NCI-H1930 (cell line): ENCODE results near the gene CORO1C.
"Not testable (repeated sequence)": the region's sequence is repeated elsewhere in the genome, so short reads cannot be mapped to it uniquely, and the experiment has no call there.

Experiments used
- DNase-seq, 2 experiments: peaks; one replicate each; lab custom pipeline; 2025; lab: John Stamatoyannopoulos, UW

Gene CORO1C

DNA sequence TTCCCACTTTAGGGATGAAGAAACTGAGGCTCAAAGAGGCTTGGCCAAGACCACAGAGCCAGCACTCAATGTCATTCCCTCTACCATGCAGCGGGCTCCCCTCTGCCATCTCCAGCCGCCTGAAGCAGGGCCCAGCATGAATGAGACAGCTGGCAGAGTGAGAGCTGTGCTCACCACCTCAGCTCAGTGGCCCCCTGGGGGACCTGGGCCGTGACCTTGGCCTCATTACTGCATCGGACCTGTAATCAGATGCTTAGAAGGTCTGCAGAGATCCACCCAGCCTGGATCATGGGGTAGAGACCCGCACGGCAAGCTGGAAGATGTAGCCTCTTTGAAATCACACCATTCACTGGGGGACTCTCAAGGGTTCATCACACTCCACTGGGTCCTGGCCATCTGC is 22.7 kb upstream of the CORO1C start:
- DNase-seq = no peak

GRCh38 chr12:108752387-108752786 is 21.1 kb upstream of the CORO1C start:
- no peak for DNase-seq

GRCh38 chr12:108751821-108752220 is 20.5 kb upstream of the CORO1C start:
- no peak for DNase-seq

- DNase-seq = not testable (repeated sequence)
Observed at GRCh38 chr12:108751003-108751402, 19.7 kb upstream of the CORO1C start.

DNA sequence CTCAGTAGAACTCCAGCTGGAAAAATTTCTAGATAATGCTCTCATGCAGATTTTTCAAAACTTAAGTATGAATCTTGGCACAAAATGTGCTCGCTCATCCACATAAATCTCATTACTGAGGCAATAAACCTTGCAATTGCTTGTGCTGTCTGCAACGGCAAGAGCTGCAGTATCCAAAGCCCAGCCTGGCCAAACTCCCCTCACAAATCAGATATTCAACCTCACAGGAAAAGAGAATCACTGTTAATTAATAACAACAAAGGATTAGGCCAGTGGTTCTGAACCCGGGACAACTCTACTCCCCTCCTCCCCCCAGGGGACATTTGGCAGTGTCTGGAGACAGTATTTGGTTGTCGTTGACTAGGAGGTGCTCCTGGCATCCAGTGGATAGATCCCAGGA is 19.2 kb upstream of the CORO1C start:
- no peak for DNase-seq

- no peak for DNase-seq
Observed at GRCh38 chr12:108747563-108747962, 16.2 kb upstream of the CORO1C start.

DNA sequence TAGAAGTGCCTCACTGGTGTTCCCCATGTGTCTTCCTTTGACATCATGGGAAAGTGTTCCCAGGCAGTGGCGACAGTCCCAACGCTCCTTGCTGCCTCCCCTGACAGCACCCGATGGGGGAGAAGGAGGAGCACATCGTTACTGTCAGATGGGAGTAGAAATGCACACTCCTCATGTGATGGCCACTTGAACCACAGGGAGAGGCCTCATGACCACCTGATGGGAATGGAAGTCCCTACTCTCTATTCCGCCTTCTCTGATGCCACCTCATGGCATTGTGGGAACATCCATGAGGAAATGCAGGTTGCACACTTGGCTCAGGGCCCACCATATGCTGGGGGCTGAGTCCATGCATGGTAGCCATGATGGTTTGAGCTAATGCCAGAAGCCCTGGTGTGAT is 14.3 kb upstream of the CORO1C start:
- DNase-seq = no peak

DNA sequence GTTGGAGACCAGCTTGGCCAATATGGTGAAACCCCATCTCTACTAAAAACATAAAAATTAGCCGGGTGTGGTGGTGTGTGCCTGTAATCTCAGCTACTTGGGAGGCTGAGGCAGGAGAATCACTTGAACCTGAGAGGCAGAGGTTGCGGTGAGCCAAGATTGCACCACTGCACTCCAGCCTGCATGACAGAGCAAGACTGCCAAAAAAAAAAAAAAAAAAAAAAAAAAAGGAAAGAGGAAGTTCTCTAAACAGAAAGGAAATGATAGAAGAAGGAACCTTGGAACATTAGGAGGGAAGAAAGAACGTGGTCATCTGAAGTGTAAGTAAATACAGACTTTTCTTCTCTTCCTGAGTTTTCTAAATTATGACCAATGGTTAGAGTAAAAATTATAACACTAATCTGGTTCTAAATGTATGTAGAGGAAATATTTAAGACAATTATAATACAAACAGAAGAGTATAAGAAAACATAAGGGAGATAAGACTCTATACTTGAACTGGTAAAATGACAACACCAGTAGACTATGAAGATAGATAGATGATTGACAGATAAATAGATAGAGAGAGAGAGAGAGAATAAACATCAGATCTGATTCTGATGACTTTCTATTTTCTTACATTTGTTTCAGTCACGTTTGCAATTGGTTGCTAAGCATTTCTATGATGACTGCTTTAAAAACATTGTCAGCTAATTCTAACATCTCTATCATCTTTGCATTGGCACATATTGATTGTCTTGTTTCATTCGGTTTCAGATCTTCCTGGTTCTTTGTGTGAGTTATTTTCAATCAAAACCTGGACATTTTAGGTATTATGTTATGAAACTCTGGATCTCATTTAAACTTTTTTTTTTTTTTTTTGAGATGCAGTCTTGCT is 12.9 kb upstream of the CORO1C start:
- no peak for DNase-seq

DNA sequence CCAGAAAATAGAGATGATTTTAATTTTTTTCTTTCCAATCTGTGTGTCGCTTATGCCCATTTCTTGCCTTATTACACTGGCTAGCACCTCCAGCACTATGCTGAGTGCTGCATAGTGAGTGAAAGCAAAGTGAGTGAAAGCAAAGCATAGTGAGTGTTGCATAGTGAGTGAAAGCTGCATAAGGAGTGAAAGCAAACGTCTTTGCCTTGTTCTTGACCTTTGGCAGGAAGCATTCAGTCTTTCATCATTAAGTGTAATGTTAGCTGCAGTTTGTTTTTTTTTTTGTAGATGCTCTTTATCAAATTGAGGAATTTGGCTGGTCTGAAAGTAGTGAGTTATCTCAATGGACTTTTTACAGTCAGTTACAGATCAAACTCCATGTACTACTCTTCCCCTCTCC is 6.9 kb upstream of the CORO1C start:
- DNase-seq = no peak

DNA sequence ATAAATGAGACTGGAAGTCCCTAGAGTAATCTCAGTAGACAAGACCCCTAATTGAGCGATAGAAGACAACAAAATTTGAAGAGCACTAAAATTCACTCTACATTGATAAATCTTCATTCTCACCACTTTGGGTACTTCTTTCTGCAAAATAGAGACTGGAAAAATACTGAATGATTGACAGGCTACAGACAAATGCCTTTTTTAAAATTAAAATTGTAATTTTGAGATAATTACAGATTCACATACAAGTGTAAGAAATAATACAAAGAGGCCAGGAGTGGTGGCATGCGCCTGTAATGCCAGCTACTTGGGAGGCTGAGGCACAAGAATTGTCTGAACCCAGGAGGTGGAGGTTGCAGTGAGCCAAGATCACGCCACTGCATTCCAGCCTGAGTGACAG is 4.5 kb upstream of the CORO1C start:
- DNase-seq = no peak

DNA sequence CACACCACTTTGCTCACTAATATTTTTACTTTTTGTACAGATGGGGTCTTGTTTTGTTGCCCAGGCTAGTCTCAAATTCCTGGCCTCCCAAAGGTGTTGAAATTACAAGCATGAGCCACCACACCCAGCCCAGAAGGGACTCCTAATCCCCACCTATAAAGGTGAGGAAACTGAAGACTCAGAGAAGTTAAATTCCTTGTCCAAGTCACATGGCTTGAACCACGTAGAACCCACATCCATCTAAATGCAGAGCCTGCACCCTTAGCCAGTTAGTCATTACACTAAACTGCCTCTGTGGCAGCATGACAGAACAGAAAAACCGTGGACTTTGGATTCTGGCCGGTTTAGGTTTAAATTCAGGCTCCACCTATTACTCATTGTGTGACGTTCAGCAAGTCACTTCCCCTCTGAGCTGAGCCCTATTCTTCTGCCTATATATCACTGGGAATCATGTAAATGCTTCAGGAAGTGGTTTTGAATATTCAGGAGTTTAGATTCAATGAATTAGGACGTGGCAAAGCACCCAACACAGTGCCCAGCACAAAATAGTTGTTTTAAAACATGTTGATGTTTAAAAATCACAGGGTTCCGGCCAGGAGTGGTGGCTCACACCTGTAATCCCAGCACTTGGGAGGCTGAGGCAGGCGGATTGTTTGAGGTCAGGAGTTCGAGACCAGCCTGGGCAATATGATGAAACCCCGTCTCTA is 3.0 kb upstream of the CORO1C start:
- no peak for DNase-seq

DNA sequence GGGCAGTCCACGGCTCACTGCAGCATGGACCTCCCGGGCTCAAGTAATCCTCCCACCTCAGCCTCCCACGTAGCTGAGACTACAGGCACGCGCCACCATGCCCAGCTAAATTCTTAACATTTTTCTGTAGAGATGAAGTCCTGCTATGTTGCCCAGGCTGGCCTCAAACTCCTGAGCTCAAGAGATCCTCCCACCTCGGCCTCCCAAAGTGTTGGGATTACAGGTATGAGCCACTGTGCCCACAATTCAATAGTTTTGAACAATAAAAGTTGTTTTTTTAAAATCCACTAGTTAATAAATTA is 1.9 kb upstream of the CORO1C start:
- not testable (repeated sequence) for DNase-seq

DNA sequence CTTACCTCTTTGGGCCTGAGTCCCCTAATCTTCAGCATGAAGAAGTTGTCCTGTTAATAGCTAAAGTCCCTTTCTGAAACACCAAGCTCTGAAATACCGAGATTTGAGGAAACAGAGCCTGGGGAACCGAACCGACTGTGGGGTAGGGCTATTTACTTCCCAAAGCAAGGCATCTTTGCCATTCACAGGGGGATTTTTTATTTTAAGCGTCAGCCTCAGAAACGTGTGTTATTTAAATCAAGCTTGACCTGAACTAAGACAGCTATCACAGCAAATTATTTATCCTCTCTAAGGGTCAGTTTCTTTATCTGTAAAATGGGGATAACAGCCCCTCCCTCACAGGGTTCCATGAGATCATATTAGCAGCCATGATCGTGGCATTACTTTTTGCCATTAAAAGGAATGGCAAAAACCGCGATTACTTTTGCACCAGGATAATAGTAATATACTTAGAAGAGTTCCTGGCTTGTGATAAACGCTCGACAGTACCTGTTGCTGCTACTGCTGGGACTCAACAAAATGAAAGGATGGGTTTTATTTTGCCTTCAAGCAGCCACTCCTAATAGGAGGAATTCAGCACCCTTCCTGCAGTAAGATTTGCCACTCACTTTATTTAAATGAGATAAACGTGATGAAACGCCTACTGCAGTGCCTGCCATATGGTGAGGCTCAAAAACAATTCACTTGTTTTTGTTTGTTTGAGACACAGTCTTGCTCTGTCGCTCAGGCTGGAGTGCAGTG is 1.3 kb upstream of the CORO1C start:
- DNase-seq = no peak

GRCh38 chr12:108731866-108732461 is 646 bp upstream of the CORO1C start:
- DNase-seq = peak; percentile 89

DNA sequence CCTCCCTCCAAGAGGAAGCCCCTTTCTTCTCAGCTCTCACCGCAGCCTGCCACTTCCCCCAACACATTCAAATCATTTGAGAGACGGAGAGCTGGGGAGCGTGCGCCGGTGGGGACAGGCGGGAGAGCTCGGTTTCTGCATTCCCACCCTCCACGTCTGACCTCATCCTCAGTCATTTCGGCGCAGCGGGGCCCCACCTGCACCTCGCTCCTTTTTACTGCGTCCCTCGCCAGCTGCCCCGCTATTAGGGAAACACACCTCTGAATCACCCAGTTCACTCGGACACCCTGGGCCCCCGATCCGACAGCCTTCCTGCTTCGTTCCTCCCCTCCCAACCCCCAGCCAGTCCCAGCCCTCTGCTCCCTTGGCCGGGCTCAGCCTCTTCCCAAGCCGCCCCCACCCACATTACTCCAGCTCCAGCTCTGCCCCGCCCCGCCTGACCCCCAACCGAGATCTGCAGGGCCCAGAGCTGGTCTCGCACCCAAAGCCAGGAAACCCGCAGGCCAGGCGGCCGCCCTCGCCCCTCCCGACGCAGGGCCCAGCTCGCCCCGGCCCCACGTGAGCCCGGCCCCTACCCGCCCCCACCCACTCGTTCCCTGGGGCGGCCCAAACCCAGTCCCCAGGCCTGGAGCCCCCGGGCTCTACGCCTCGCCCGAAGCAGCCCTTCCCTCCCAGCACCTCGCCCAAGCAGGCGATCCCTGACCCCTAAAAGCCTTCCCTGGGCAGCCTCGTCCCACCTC is 783 bp downstream of the CORO1C start:
- DNase-seq = peak; percentile 6 to 25

DNA sequence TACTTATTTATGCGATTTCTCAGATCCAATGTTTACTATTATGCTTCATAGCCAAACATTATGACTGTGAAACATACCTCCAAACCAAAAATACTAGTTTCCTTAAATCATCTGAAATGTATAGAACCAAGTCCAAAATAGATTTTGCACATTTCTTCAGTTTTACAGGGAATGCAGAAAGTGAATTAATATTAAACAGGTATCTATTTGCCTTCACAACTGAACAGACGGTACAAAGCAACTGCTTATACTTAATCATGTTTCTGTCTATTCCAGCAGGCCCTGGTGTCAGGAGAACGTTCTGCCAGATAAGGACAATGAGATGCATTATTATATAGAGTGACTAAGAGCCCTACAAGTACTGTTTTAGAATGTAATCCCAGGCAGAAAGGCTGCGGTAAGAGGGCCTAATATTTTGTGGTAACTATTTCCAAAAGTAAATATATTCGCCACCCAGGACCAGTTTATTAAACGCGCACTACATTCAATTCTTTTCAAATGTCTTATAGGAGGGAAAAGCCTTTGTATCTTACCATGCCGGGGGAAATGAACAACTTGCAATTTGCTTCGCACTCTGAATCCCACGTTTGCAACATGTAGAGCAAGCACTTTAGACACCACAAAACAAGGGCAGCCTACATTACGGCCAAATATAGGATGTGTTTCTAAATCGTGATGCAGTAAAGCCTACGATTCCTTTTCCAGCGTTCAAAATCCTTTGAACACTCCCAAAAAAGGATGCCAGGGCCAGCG is 1.5 kb downstream of the CORO1C start:
- DNase-seq = no peak

- DNase-seq = no peak
Observed at GRCh38 chr12:108728820-108729611, 2.3 kb downstream of the CORO1C start.

DNA sequence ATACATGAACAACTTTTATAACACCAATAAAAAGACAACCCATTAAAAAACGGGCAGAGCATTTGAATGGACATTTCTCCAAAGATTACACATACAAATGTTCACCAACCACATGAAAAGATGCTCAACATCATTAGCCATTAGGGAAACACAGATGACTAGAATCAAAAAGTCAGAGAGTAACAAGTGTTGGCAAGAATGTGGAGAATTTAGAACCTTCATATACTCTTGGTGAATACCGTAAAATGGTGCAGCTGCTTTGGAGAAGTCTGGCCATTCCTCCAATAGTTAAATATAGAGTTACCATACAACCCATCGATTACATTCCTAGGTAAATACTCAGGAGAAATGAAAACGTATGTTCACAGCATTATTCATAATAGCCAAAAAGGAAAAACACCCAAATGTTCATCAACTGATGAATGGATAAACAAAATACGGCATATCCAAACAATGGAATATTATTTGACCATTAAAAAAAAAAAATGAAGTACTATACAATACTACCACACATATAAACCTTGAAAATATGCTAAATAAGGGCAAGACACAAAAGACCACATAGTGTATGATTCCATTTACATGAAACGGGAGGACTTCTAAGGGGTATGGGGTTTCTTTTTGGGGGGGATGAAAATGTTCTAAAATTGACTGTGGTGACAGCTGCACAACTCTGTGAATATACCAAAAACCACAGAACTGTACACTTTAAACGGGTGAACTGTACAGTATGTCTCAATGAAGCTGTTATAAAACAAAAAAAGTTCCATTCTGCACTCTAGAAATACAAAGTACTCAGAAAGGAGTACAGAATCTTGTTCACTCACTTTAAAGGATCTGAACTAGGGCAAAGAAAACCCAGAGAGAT is 3.2 kb downstream of the CORO1C start:
- no peak for DNase-seq

DNA sequence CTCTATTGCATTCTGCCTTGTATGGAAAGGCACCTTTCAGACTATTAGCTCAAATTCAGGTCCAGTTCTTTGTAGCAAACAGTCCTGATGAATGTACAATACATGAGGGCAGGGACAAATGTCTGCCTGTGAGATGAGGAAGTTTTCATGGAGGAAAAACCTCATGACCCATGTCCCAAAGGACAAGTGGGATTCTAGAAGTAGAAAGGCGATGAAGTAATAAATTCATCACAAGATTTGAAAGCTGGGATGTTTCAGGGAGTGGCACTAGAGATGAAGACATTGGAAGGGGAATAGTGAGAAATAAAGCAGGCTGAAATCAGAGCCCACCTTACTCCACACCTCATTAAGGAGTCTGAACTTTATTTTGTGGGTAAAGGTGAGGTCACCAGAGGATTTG is 4.2 kb downstream of the CORO1C start:
- DNase-seq = no peak

DNA sequence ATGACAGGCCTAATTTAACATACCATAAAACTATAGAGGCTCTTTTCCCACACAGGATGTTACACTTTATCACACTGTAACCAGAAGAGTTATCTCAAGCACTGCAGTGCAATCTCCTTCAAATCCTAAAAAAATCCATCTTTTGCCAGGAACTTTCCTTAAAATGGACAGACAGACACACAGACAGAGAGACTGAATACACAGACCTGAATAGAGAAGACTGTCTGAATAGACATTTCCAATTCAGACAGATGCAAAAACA is 6.5 kb downstream of the CORO1C start:
- no peak for DNase-seq
